PC-9 (cell line): ENCODE measurements around the gene VAC14.

Experiments
- EZH2 ChIP-seq: fragments of 200-600 bp; sonication (generic); IDR thresholded peaks from 2 replicates; pipeline ENCODE4 v1.8.0; 2017; ENCODE audit warnings: antibody characterized with exemption, low read depth
- TF ChIP-seq, protein P1 (sequence below): fragments of 200-600 bp; sonication (generic); conservative IDR thresholded peaks from 2 replicates; pipeline ENCODE4 v1.6.1; 2017; ENCODE audit warnings: mixed run types, antibody characterized with exemption, mild to moderate bottlenecking, moderate library complexity

DNA sequence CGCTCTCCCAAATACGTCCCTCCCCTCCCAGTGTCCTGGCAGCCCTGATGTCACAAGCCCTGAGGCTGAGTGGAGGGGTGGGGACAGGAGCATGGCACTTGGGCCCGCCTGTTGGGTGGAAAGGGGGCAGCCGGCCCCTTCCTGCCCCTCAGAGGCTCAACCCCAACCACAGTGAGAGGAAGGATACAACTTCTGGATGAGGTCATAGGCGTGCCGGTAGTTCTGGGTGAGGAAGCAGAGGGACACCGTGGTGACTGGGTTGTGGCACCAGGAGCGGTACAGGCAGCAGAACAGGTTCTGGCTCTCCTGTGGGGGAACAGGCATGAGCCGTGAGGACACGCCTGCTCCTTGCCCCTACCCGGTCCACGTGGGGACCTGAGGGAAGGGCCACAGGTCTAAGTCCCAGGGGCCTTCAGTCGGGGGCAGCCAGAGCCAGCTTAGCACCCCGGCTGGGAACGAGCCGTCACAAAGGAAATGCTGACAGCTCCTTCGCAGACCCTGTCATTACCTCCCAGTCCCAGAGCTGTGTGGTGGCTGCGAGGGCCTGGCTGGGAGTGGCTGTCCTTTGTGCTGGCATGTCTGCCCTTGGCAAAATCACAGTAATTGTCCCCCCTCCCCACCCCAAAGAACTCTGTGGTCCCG lies 103.9 kb downstream of the VAC14 start:
- TF ChIP-seq, protein P1, sequence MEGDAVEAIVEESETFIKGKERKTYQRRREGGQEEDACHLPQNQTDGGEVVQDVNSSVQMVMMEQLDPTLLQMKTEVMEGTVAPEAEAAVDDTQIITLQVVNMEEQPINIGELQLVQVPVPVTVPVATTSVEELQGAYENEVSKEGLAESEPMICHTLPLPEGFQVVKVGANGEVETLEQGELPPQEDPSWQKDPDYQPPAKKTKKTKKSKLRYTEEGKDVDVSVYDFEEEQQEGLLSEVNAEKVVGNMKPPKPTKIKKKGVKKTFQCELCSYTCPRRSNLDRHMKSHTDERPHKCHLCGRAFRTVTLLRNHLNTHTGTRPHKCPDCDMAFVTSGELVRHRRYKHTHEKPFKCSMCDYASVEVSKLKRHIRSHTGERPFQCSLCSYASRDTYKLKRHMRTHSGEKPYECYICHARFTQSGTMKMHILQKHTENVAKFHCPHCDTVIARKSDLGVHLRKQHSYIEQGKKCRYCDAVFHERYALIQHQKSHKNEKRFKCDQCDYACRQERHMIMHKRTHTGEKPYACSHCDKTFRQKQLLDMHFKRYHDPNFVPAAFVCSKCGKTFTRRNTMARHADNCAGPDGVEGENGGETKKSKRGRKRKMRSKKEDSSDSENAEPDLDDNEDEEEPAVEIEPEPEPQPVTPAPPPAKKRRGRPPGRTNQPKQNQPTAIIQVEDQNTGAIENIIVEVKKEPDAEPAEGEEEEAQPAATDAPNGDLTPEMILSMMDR = no peak
- TF ChIP-seq EZH2 = no peak
